GM19099 (cell line): ENCODE measurements around the gene NINJ2.

ENCODE experiments used
- POLR2A ChIP-seq: IDR thresholded peaks from 3 replicates; pipeline ENCODE4 v1.6.1; 2011; ENCODE audit warnings: low read depth; ENCODE audit not compliant: insufficient read length; ENCODE audit errors: extremely low read depth

The NINJ2 gene

GRCh38 chr12:575129-575502 is 88.1 kb downstream of the NINJ2 start:
- no peak for TF ChIP-seq POLR2A

DNA sequence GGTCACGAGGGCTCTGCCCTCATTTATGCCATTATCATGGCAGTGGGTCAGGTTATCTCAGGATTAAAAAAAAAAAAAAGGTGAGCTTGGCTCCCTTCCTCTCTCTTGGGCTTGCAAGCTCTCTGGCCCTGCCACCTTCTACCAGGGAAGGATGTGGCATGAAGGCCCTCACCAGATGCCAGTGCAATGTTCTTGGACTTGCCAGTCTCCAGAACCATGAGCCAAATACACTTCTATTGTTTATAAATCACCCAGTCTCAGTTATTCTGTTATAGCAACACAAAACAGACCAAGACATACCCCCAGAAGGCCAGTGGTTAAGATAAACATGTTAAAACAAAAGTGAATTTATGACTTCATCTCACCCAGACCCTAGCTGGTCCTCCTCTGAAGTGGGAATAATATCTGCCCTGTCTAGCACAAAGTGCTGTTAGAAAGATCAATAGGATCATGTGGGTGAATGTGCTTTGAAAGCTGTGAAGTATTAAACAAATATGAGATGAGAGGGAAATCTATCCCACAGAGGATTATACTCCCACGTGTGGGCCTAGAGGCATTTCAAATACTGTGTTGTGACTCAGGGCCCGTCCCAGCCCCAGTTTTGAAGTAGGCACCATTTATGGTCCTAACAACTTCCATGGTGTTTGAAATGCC is 88.6 kb downstream of the NINJ2 start:
- TF ChIP-seq POLR2A: no peak

- TF ChIP-seq POLR2A: no peak
Observed at GRCh38 chr12:573232-573631, 90.0 kb downstream of the NINJ2 start.

GRCh38 chr12:572532-572899 is 90.7 kb downstream of the NINJ2 start:
- TF ChIP-seq POLR2A: no peak

DNA sequence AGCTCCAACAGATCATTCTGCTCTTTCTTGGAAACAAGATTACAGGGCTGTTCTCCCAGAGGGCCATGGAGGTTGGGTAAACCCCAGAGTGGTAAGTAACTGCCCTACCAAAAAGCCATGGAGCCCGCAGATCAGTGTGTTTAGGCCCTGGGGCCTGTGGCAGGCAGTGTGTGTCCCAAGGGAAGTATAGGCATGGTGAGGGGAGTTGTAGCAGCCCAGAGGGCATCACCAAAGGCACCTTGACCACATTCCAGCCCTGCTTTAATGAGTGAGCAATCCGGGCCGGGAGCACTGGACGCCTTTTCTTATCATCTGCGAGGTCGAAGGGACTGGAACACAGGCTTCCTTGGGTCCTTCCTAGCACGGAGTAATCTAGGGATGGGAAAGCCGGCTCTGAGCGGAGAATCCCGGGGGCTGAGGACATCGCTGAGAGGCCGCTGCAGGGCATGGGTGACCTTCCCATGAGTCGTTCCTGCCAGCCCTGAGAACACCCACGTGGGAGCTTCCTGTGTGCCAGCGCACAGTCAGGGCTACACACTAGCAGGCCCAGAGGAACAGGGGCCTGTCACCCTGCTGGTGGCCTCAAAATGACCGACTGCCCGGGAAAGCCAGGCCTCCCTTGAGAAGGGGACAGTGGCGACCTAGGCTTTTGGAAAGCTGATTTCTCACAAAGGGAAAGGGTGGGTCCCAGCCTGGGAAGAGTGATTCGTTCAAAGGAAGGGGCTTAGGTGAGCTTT is 91.3 kb downstream of the NINJ2 start:
- TF ChIP-seq POLR2A: no peak

GRCh38 chr12:570921-571794 is 92.1 kb downstream of the NINJ2 start:
- no peak for TF ChIP-seq POLR2A

DNA sequence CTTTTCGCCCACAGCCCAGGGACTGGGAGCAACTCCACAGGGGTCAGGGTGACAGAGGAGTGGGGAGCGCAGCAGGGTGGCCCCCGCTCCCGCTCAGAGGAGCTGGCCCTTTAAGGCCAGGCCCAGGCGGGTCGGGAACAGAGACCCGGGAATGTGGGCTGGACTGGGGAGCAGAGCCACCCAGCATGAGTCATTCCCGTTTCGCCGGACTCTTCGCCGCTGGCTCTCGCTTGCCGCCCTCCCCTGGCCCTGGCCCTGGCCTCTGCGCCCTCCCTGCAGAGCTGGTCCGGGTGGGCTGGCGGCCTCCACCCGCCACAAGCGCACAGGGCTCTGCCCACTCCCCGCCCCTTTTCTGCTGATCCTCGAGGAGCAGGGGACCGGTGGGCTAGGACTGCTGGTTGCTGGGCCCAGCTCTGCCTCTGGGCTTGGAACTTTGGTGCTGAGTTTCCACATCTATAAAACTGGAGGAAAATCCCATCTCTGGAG is 92.8 kb downstream of the NINJ2 start:
- TF ChIP-seq POLR2A: no peak

- TF ChIP-seq POLR2A: no peak
Observed at GRCh38 chr12:569803-570434, 93.3 kb downstream of the NINJ2 start.

DNA sequence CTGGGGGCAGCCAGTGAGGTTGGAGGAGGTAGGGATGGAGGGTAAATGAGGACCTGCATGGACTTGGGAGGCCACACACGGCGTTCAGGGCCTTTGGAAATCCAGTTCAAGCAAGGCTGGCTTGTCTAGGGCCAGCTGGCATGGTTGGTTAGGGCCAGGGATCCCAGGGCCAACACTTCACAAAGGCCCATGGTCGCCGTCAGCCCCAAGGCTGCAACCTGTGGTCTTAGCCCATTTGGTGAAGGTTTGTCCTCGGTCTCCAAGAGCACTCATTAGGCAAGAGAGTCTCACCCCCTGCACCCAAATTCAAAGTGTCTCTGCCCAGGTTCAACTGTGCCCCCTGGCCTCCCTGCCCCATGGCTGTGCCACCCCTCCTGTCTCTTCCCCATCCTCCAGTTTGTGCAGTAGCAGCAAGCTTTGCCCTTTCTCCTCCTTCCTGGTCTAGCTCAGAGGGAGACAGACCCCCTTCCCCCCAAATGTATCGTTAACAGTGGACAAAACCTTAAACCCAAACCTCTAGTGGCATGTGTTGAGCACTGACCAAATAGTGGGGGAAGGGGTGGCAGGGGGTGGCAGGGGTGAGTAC is 94.1 kb downstream of the NINJ2 start:
- TF ChIP-seq POLR2A: no peak

DNA sequence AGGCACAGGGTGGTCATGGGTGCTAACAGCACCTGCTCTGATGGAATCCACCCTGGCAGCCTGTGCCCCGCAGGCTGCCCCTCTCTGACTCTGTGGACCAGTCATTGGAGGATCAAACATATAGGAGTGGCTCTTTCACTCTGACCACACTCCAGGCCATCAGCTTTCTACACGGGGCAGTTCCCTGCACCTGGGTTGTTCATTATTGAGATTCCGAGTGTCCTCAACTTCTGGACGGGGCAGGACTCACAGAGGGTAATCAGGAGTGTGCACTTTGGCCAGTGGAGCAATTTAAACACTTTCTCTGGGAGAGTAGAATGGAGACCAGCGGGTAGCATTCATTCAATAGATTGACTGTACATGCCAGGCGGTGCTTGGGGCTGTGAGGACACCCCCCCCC is 94.8 kb downstream of the NINJ2 start:
- no peak for TF ChIP-seq POLR2A

DNA sequence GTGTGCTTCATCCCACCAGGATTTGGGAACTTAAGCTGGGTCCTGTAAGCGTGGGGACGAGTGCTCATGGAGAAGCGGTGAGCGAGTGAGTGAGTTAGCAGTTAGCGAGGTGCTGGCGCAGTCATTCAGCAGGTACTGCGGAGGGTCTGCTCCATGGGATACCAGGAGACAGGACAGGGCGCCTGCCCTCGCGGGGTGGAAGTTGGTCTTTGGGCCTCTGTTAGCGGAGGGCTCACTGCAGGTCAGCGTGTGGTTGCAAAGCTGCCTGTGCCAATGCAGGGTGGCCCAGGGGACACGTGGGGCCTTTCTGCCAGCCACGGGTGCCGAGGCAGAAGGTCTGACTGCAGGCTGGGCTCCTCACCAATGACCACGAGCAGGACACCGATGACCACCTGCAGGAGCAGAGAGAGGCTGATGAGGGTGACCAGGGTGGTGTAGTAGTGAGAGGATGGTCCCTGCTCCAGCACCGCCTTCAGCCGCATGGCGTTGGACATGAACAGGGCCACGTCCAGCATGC is 97.6 kb downstream of the NINJ2 start:
- no peak for TF ChIP-seq POLR2A

DNA sequence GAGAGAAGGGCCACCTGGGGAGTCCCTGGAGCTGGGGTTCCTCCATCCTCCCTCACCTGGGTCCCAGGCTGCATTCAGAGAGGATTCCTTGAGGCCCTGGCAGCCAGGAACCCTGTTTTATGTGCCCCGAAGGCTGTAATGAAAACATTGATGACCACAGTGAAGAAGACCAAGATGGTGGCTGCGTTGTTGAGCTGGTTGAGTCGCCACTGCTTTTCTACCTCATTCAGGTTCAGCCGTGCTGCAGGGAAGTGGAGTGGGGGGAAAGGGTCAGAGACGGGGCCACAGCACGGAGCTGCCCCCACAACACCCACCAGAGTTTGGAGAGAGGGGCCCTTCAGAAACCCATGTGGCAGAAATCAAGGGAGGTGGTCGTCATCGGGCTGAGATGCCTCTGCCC is 98.1 kb downstream of the NINJ2 start:
- TF ChIP-seq POLR2A: no peak

- no peak for TF ChIP-seq POLR2A
Observed at GRCh38 chr12:563787-564298, 99.4 kb downstream of the NINJ2 start.

- no peak for TF ChIP-seq POLR2A
Observed at GRCh38 chr12:563250-563781, 99.9 kb downstream of the NINJ2 start.
